ENCODE results near the gene MT1A. TPM values are rescaled to one million over a fixed set of nuclear protein-coding genes. Genes with fewer than 3 reads are reported as not detected.

MT1A gene
- total and polyA plus RNA-seq, 2 of the 8 experiments (the other 6 are each of a cell fraction or from before 2014, with no cell fraction given), result not detected

GRCh38 chr16:56604966-56605365 is 33.5 kb upstream of the MT1A start (continued):
- TF ChIP-seq USF2 (IDR thresholded peaks at IDR 0.05; ENCODE audit: low read length), result no peak
- no peak for TF ChIP-seq MAX (IDR thresholded peaks at IDR 0.05)
- no peak for TF ChIP-seq SP2 (IDR thresholded peaks at IDR 0.05; ENCODE audit: low read length)
- TF ChIP-seq NRF1 (IDR thresholded peaks at IDR 0.05; ENCODE audit: low read depth, low read length), result no peak
- no peak for TF ChIP-seq CTCF (IDR thresholded peaks at IDR 0.05; ENCODE audit: control extremely low read depth in 1 of 3, insufficient read depth in 1 of 3, low read depth in 1 of 3, low read length in 3 of 3)

All from H1 (cell line).